PC-9 (cell line): Measurements from ENCODE around the gene CENPP. TPM values are rescaled to one million over a fixed set of nuclear protein-coding genes. Genes with fewer than 3 reads are reported as not detected.

Source experiments
- BruUV-seq: library from RNA; stranded (reverse); fragments of 400-500 nt; replicated peaks from 2 replicates; lab custom pipeline; 2021; lab: Mats Ljungman, UMichigan
- CTCF ChIA-PET: fragments of 300-600 bp; sonication (Branson Sonifier 250); formaldehyde crosslinking; loops from one replicate; lab custom pipeline; 2022; ENCODE audit warnings: antibody characterized with exemption; lab: Charles Lee
- POLR2A ChIA-PET: fragments of 300-600 bp; sonication (Branson Sonifier 250); formaldehyde crosslinking; loops from one replicate; lab custom pipeline; 2022; ENCODE audit warnings: antibody characterized with exemption; ENCODE audit not compliant: unreplicated experiment; lab: Charles Lee
- DNase-seq, 2 experiments: peaks; one replicate each; pipeline versions ENCODE4 v3.0.0 to v3.0.0-alpha.2; 2015 to 2022; ENCODE audit warnings: mixed read lengths in 1 of 2
- H2AFZ ChIP-seq: fragments of 200-600 bp; sonication (generic); 2 replicates; pipeline ENCODE4 v1.8.1; 2017; ENCODE audit warnings: antibody characterized with exemption
- H3F3A ChIP-seq: fragments of 200-600 bp; sonication (generic); 2 replicates; pipeline ENCODE4 v1.8.1; 2017; ENCODE audit warnings: antibody characterized with exemption, mild to moderate bottlenecking, low read depth; ENCODE audit not compliant: insufficient read depth
- H3K27ac ChIP-seq: fragments of 200-600 bp; sonication (generic); 2 replicates; pipeline ENCODE4 v1.6.1; 2016; ENCODE audit warnings: mixed run types
- H3K27me3 ChIP-seq: fragments of 200-600 bp; sonication (generic); 2 replicates; pipeline ENCODE4 v1.6.1; 2016; ENCODE audit warnings: low read depth, mixed run types; ENCODE audit not compliant: insufficient read depth
- H3K36me3 ChIP-seq: fragments of 200-600 bp; sonication (generic); 2 replicates; pipeline ENCODE4 v1.6.1; 2016; ENCODE audit warnings: low read depth, mixed run types
- H3K4me1 ChIP-seq: fragments of 200-600 bp; sonication (generic); replicated peaks from 2 replicates; pipeline ENCODE4 v1.6.1; 2016; ENCODE audit warnings: mixed run types; ENCODE audit not compliant: insufficient read depth
- H3K4me2 ChIP-seq: fragments of 200-600 bp; sonication (generic); 2 replicates; pipeline ENCODE4 v1.6.1; 2017; ENCODE audit warnings: mixed run types
- H3K4me3 ChIP-seq: fragments of 200-600 bp; sonication (generic); 2 replicates; pipeline ENCODE4 v1.6.1; 2016; ENCODE audit warnings: mixed run types
- H3K79me2 ChIP-seq: fragments of 200-600 bp; sonication (generic); 2 replicates; pipeline ENCODE4 v1.6.1; 2017; ENCODE audit warnings: low read depth, mixed run types
- H3K9me2 ChIP-seq: fragments of 200-600 bp; sonication (generic); 2 replicates; pipeline ENCODE4 v1.8.1; 2017; ENCODE audit warnings: mild to moderate bottlenecking; ENCODE audit not compliant: insufficient read depth
- H3K9me3 ChIP-seq: fragments of 200-600 bp; sonication (generic); 2 replicates; pipeline ENCODE4 v1.8.1; 2016; ENCODE audit warnings: low read depth; ENCODE audit not compliant: insufficient read depth
- H4K20me1 ChIP-seq: fragments of 200-600 bp; sonication (generic); 2 replicates; pipeline ENCODE4 v1.8.1; 2017; ENCODE audit not compliant: insufficient read depth
- EZH2 ChIP-seq: fragments of 200-600 bp; sonication (generic); IDR thresholded peaks from 2 replicates; pipeline ENCODE4 v1.8.0; 2017; ENCODE audit warnings: antibody characterized with exemption, low read depth
- intact Hi-C: fragments of 100-400 bp; cut with micrococcal nuclease; formaldehyde crosslinking; loops from one replicate; pipeline ENCODE4 v1.10.0; 2022; ENCODE audit not compliant: unreplicated experiment
- total RNA-seq: library from RNA; stranded (reverse); gene quantifications from 2 replicates; pipeline ENCODE4 v1.2.3, GENCODE V29; 2021
- TF ChIP-seq, protein P1 (sequence below): fragments of 200-600 bp; sonication (generic); conservative IDR thresholded peaks from 2 replicates; pipeline ENCODE4 v1.6.1; 2017; ENCODE audit warnings: mixed run types, antibody characterized with exemption, mild to moderate bottlenecking, moderate library complexity

CENPP gene
- total RNA-seq, 1 experiment from 2014 or later, result 10.0 TPM

DNA sequence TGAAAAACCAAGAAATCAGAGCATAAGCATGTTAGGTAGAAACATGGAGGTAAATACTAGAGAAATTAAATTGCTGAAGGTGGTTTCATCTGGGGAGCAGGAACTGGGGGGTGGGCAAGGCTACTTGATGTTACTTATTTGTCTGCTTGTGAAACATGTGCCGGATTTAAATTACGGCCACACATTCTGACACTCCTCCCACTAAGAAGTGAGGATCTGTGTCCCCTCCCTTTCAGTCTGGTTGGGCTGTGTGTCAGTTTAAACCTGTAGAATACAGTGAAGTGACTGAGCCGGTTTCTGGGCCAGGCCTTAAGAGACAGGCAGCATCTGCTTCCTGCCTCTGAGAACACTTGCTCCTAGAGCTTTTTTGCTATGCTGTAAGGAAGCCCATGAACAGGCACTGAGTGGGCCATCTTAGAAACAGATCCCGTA, 29.9 kb upstream of the CENPP start:
- Histone ChIP-seq H3K27me3 (no peaks in the 10 kb centered on the region), H3F3A (peaks cover 22% of the 10 kb centered on the region; the same call in 1 of the 2 replicates), H4K20me1 (peaks cover 13% of the 10 kb centered on the region; the same call in 1 of the 2 replicates), H3K4me3 (no peak overlapping the region), H2AFZ (no peak overlapping the region), H3K36me3 (peaks cover 48% of the 10 kb centered on the region), H3K9me2 (no peaks in the 10 kb centered on the region), H3K4me2 (no peak overlapping the region), H3K9me3 (no peaks in the 10 kb centered on the region), H3K4me1 (peaks cover 20% of the 10 kb centered on the region), H3K79me2 (peaks cover 30% of the 10 kb centered on the region), H3K27ac (0 out of 2 replicates have a peak overlapping the region, but pooled peaks have one; percentile 5)
- ChIA-PET CTCF (no interaction called here), POLR2A (interaction anchor here (0.7 kb wide), 1 partner anchor 185 kb away, joined by 4 read pairs; no protein-coding TSS in a partner anchor)
- intact Hi-C loops, result no loop called here
- no peak for TF ChIP-seq EZH2
- TF ChIP-seq, protein P1, sequence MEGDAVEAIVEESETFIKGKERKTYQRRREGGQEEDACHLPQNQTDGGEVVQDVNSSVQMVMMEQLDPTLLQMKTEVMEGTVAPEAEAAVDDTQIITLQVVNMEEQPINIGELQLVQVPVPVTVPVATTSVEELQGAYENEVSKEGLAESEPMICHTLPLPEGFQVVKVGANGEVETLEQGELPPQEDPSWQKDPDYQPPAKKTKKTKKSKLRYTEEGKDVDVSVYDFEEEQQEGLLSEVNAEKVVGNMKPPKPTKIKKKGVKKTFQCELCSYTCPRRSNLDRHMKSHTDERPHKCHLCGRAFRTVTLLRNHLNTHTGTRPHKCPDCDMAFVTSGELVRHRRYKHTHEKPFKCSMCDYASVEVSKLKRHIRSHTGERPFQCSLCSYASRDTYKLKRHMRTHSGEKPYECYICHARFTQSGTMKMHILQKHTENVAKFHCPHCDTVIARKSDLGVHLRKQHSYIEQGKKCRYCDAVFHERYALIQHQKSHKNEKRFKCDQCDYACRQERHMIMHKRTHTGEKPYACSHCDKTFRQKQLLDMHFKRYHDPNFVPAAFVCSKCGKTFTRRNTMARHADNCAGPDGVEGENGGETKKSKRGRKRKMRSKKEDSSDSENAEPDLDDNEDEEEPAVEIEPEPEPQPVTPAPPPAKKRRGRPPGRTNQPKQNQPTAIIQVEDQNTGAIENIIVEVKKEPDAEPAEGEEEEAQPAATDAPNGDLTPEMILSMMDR, result no peak
- no TSS peak for BruUV-seq
- no peak for DNase-seq

DNA sequence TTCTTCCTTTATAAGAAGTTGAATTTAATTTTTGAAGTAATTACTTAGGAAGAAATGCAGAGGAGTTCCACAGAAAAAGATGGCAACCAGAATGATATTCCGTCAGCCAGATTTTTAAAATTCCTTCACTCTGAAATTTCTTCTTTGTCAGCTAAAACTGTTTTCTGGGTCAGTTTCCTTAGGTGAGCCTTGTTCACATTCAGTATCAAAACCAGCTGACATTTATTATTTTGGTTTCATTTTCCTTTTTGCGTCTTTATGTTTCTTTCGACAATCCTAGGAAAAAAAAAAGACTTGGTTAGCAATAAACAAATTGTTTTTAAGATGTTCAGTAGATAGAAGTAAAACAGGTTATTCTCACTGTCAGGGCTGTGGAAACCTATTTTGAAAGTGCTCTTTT, 28.1 kb upstream of the CENPP start:
- H3K9me3 ChIP-seq, result no peaks in the 10 kb centered on the region
- no peaks in the 10 kb centered on the region for H3K9me2 ChIP-seq
- ChIA-PET POLR2A (interaction anchor here (0.7 kb wide), 1 partner anchor 29 kb away, joined by 5 read pairs; no protein-coding TSS in a partner anchor), CTCF (no interaction called here)
- DNase-seq, result no peak
- H2AFZ ChIP-seq, result no peak overlapping the region
- peaks cover 9% of the 10 kb centered on the region for H3K4me1 ChIP-seq
- H4K20me1 ChIP-seq, result no peaks in the 10 kb centered on the region; the same call in 1 of the 2 replicates
- peaks cover 22% of the 10 kb centered on the region for H3F3A ChIP-seq
- no TSS peak for BruUV-seq
- H3K27ac ChIP-seq, result no peak overlapping the region
- TF ChIP-seq, protein P1, result no peak
- no peak for TF ChIP-seq EZH2
- H3K4me2 ChIP-seq, result no peak overlapping the region
- H3K79me2 ChIP-seq, result peaks cover 12% of the 10 kb centered on the region
- H3K27me3 ChIP-seq, result no peaks in the 10 kb centered on the region
- H3K36me3 ChIP-seq, result peaks cover 50% of the 10 kb centered on the region
- no peak overlapping the region for H3K4me3 ChIP-seq
- intact Hi-C loops, result no loop called here

DNA sequence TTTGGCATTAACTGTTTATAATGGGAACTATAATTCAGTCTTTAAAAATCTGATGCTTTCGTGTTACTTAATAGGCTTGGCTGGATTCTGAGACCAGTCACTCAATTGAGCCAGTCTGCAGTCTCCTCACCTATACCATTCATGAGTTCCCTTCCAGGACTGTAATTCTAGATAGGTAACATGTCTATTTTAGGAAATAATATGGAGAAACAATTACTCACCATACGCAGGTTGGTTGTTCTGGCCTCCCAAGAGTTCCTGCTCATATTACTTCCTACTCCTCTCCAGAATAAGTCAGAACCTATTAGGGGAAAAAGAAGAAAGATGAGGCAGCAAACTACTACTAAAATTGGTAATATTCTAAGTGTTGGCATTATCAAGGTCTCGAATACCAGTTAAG, 27.7 kb upstream of the CENPP start:
- TF ChIP-seq, protein P1, result no peak
- TF ChIP-seq EZH2, result no peak
- Histone ChIP-seq H3K4me1 (peaks cover 9% of the 10 kb centered on the region), H3K4me3 (no peak overlapping the region), H3K4me2 (no peak overlapping the region), H2AFZ (no peak overlapping the region), H3K79me2 (peaks cover 8% of the 10 kb centered on the region), H3K36me3 (peaks cover 50% of the 10 kb centered on the region), H3F3A (peaks cover 22% of the 10 kb centered on the region), H3K27ac (no peak overlapping the region), H3K9me2 (no peaks in the 10 kb centered on the region), H4K20me1 (no peaks in the 10 kb centered on the region; the same call in 1 of the 2 replicates), H3K27me3 (no peaks in the 10 kb centered on the region), H3K9me3 (no peaks in the 10 kb centered on the region)
- POLR2A ChIA-PET, result interaction anchor here (0.7 kb wide), 1 partner anchor 29 kb away, joined by 5 read pairs; no protein-coding TSS in a partner anchor
- BruUV-seq, result no TSS peak
- CTCF ChIA-PET, result no interaction called here
- intact Hi-C loops, result no loop called here
- no peak for DNase-seq
